NCI-H187 (cell line): ENCODE results near the gene TSR3.

Source experiments
- DNase-seq, 2 experiments: peaks; one replicate each; lab custom pipeline; 2025; lab: John Stamatoyannopoulos, UW

TSR3 gene

GRCh38 chr16:1351582-1352362 is at the start of gene TSR3, which contains the start of gene GNPTG:
TSS of gene TSR3 (minus strand) at chr16:1351878. CDS start at chr16:1351804, 74 bp downstream.
TSS of gene GNPTG (plus strand) at chr16:1351931. CDS start at chr16:1351966, 35 bp downstream.
- peak; percentile 41 to 91 for DNase-seq

- no peak for DNase-seq
Observed at GRCh38 chr16:1401061-1401757, 49.5 kb upstream of the TSR3 start.

GRCh38 chr16:1398826-1399581 is 47.3 kb upstream of the TSR3 start:
- no peak for DNase-seq

GRCh38 chr16:1398351-1398750 is 46.7 kb upstream of the TSR3 start:
- no peak for DNase-seq

- DNase-seq = no peak
Observed at GRCh38 chr16:1397779-1398178, 46.1 kb upstream of the TSR3 start.

GRCh38 chr16:1395444-1396031 is 43.9 kb upstream of the TSR3 start:
- no peak for DNase-seq

- no peak for DNase-seq
Observed at GRCh38 chr16:1394367-1394951, 42.8 kb upstream of the TSR3 start.

- no peak for DNase-seq
Observed at GRCh38 chr16:1393613-1394176, 42.0 kb upstream of the TSR3 start.

GRCh38 chr16:1392826-1393225 is 41.1 kb upstream of the TSR3 start:
- DNase-seq = no peak

- DNase-seq = no peak
Observed at GRCh38 chr16:1390239-1390779, 38.6 kb upstream of the TSR3 start.

- no peak for DNase-seq
Observed at GRCh38 chr16:1389762-1390161, 38.1 kb upstream of the TSR3 start.

GRCh38 chr16:1387331-1387730 is 35.7 kb upstream of the TSR3 start:
- DNase-seq = no peak

GRCh38 chr16:1385232-1385631 is 33.6 kb upstream of the TSR3 start:
- DNase-seq = no peak

GRCh38 chr16:1383556-1383955 is 31.9 kb upstream of the TSR3 start:
- DNase-seq = no peak

GRCh38 chr16:1381612-1382406 is 30.1 kb upstream of the TSR3 start:
- no peak for DNase-seq

GRCh38 chr16:1380195-1380594 is 28.5 kb upstream of the TSR3 start:
- DNase-seq = no peak

- peak; percentile 44 to 58 for DNase-seq
Observed at GRCh38 chr16:1379304-1380076, 27.8 kb upstream of the TSR3 start.

GRCh38 chr16:1378804-1379303 is 27.2 kb upstream of the TSR3 start:
- no peak for DNase-seq

GRCh38 chr16:1378087-1378803 is 26.6 kb upstream of the TSR3 start:
- no peak for DNase-seq
